CD4-positive, alpha-beta T cell treated with Interleukin-17A for 1 hour (primary cell): ENCODE results near the gene NFATC3.
A peak's percentile ranks its signal among the peaks of the same experiment; 100 is the strongest.

Source experiments
- DNase-seq: peaks from one replicate; pipeline ENCODE4 v3.0.0-alpha.2; 2020

The NFATC3 gene

DNA sequence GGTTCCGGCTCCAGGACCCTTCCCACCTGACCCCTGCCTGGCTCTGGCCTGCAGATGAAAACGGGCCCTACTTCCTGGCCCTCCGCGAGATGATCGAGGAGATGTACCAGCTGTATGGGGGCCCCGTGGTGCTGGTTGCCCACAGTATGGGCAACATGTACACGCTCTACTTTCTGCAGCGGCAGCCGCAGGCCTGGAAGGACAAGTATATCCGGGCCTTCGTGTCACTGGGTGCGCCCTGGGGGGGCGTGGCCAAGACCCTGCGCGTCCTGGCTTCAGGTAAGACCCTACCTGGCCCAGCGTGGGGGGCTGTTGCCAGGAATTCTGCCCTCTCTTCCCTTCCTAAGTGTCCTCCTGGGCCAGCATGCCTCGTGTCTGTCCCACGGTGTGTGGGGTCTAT is 170.5 kb downstream of the NFATC3 start:
- no peak for DNase-seq

DNA sequence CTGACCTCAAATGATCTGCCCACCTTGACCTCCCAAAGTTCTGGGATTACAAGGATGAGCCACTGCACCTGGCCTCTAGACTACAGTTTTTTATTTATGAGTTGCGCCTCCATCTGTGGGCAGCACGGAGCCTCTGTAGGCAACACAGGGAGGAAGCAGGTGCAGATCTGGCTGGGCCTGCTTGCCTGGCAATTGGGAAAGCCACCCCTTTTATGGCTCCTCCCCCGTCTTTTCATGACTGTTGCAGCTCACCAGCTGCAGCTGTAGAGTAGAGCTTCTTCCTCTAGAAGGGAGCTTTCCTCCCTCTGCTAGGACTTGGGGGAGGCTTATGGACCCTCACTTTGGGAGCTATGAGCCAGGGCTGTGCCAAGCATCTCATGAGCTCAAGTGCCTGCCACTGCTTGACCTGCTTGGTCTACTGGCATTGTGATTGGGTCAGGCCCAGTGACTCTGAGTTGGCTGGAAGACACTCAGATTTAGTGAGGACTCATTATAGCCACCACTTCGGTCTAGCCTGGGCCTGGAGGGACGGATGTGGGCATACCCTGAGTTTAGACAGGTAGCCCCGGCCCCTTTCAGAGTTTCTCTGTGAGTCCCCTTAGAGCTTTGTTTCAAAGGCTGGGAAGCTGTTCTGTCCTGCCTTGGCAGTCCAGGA is 172.2 kb downstream of the NFATC3 start:
- no peak for DNase-seq

DNA sequence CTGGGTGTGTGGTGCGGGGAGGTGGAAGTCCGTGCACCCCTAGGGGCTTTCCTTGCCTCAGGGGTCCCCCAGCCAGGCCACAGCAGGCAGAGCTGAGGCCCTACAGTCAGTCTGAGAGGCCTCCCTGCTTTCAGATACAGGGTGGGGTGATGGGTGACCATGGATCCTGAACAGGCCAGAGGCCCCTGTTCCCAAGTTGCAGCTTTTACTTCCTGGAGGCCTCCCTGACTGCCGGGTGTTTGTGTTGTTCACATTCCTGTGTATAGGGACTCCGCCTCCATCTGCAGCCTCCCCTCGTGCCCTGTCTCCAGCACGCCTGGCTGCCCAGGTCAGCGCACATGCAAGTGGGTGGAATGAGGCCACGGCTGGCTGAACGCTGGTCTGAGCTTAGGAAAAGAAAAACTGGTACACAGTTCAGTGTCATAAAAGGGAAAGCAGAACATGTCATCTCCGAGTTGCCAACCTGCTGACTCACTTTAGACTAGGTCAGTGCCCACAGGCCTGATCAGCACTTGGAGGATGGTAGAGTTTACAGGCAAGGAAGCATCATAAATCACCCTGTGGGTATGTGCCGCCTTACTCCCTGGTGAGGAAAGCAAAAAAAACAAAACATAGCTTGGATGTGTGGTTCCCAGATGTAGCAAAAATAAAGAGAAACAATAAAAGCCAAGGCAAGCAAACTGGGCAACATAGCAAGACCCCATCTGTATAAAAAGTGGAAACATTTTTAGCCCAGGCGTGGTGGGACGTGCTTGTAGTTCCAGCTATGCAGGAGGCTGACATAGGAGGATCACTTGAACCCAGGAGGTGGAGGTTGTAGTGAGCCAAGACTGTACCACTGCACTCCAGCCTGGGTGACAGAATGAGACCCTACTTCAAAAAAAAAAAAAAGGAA is 173.0 kb downstream of the NFATC3 start:
- no peak for DNase-seq

DNA sequence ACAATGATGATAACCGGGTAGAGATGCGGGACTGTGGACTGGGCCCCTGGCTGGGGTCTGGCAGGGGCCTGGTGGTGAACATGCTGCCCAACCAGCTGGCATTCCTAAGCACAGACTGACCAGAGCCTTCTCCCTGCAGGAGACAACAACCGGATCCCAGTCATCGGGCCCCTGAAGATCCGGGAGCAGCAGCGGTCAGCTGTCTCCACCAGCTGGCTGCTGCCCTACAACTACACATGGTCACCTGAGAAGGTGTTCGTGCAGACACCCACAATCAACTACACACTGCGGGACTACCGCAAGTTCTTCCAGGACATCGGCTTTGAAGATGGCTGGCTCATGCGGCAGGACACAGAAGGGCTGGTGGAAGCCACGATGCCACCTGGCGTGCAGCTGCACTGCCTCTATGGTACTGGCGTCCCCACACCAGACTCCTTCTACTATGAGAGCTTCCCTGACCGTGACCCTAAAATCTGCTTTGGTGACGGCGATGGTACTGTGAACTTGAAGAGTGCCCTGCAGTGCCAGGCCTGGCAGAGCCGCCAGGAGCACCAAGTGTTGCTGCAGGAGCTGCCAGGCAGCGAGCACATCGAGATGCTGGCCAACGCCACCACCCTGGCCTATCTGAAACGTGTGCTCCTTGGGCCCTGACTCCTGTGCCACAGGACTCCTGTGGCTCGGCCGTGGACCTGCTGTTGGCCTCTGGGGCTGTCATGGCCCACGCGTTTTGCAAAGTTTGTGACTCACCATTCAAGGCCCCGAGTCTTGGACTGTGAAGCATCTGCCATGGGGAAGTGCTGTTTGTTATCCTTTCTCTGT is 174.0 kb downstream of the NFATC3 start:
- no peak for DNase-seq

DNA sequence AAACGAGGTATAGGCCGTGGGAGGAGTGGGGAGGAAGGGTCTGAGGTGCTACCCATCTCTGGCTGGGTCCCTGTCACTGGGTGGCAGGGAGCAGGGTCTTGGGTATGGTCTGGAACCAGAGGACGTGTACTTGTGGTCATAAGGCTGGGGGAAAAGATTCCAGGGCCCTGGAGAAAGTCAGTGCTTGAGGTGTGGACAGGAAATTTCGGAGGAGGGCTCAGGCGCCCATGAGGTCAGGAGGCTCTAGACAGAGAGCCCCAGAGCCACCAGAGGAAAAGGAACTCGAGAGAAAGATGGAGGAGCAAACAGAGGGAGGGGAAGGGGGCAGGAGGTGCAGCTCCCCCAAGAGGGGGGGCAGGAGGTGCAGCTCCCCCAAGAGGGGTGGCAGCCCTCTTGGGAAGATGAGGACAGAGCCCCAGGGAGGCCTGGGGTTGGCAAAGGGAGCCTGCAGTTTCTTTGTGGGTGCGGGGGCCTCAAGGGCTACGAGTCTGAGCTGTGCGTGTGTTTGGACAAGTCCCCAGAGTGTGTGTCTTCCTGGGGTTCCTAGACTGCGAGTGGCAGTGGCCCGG is 178.5 kb downstream of the NFATC3 start:
- no peak for DNase-seq

DNA sequence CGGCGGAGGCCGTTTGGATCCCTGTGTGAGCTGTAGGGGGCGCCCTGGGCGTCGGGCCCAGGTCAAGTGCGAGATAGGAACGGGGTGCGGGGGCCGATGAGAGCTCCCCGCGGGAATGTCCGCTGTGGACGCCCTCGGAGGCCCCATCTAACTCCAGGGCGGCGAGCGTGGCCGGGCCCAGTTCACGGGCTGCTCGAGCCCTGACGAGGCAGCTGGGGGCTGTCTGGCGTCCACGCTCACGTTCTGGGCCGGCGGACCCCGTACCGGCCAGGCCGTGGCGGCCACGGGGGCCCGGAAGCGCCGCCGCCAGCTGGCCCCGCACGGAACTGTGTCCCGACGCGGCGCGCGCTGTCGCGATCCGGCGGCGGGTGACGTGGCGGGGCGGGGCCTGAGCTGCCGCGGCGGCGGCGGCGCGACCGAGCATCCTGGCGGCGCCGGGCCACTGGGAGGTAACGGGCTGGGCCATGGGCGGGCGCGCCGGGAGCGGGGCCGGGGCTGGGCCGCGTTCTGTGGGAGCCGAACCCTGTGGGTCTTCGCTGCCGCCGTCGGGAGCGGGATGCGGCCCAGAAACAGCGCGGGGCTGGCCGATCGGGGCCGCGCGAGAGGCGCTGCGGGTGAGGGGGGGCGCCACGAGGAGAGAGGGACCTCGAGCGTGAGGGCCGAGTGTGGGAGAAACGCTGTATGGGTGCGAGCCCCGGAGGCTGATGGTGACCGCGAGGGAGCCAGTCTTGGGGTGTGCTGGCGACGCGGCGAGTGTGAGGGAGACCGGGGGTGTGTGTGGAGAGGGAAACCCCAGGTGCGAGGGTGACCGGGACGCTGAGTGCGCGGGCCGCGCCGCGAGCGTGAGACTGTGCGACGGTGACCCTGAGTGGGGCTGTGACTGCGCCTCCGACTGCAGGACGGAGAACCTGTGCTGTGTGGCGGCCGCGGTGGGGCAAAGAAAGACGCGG is 179.2 kb downstream of the NFATC3 start, which contains the start of gene SLC7A6:
Gene SLC7A6, plus strand, starts transcription at position 399 of the 950 bp plus-strand sequence. CDS start 10,201 bp downstream, outside the sequence.
- peak; percentile 85 for DNase-seq

DNA sequence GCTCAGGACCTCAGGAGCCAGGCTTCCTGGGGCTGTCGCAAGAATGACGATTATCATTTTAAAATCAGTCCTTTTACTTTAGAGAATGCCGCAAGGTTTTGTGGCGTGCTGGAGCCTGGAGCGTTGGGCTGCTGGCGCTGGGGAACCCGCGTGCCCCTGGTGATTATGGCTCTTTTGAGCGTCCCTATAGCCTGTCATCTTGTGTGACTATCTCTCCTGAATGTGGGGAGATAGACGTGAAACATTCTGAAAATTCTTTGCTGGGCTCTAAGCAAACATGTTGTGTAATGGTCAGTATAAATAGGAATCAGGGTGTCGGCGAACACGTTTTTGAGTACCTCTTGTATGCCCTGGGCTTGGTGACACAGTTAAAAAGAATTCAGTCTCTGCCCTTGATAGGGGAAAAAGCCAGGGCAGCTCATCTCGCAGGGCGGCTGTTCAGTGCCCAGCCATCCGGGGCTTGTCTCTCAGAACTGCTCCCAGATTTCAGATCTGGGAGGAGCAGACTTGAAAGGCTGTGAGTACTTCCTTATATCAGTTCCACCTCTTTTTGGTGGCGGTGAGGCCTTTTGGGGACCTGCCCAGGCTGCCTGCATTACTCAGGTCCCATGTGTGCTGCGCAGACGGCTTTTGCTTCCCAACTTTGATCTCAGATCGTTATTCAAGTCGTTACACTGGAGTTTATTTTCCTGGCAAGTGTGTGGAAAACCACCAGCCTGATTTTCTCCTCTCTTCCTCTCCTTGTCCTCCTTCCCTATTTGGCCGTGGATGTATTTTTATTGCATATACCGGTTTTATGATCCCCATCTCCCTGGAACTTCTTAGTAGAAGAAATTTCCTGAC is 180.1 kb downstream of the NFATC3 start:
- peak; percentile 62 for DNase-seq

DNA sequence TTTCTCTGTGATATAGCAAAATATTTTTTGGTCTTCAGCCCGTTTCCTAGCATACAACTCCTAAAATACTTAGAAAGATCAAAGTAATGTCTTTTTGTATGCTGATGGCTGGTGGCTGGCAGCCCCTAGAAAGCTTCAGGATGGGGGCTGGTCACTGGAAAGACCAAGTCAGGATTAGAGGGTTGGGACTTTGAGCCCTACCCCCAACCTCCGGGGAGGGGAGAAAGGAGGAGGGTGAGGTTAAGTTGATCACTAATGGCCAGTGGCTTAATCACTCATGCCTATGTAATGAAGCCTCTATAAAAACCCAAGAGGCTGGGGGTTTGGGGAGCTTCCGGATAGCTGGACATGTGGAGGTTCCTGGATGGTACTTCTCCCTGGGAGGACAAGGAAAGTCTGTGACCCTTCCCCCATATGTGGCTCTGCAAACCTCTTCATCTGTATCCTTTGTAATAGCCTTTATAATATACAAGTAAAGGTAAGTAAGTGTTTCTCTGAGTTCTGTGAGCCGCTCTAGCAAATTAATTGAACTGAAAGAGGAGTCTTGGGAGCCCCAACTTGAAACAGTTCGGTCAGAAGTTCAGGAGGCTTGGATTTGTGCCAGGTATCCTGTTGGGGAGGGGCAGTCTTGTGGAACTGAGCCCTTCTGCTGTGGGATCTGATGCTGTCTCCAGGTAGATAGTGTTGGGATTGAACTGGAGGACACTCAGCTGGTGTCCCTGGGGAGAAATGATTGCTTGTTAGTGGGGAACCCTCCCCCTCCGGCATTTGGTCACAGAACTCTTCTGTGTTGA is 182.6 kb downstream of the NFATC3 start:
- DNase-seq = no peak

DNA sequence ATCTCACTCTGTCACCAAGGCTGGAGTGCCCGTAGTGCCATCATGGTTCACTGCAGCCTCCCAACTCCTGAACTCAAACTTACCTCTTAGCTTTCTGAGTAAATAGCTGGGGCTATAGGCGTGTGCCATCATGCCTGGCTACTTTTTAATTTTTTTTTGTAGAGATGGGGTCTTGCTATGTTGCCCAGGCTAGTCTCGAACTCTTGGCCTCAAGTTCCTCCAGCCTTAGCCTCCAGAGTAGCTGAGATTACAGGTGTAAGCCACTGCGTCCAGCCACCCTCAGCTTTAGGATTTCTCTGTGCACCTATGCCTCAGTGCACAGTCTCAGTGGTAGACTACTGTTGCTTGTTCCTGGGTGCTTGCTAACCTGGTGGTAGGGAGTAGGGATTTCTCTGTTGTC is 184.6 kb downstream of the NFATC3 start:
- DNase-seq = no peak

DNA sequence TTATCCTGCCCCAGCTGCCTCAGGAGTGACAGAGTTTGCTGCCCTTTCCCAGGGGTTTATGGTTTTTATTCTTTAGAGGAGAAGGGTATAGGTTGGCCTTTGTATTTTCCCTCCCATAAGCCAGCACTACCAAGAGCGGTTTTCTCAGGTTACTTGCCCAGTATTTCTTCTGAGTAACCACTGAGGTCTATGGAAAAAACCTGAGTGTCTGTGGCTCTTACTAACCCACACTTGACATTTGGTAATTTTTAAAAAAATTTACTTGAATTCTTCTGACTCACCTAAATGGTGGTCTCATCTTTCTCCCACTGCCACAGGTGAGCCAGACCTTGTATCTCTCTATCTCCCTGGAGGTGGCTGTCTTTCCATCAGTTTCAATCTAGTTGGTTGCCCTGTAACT is 185.2 kb downstream of the NFATC3 start:
- DNase-seq = peak; percentile 35

DNA sequence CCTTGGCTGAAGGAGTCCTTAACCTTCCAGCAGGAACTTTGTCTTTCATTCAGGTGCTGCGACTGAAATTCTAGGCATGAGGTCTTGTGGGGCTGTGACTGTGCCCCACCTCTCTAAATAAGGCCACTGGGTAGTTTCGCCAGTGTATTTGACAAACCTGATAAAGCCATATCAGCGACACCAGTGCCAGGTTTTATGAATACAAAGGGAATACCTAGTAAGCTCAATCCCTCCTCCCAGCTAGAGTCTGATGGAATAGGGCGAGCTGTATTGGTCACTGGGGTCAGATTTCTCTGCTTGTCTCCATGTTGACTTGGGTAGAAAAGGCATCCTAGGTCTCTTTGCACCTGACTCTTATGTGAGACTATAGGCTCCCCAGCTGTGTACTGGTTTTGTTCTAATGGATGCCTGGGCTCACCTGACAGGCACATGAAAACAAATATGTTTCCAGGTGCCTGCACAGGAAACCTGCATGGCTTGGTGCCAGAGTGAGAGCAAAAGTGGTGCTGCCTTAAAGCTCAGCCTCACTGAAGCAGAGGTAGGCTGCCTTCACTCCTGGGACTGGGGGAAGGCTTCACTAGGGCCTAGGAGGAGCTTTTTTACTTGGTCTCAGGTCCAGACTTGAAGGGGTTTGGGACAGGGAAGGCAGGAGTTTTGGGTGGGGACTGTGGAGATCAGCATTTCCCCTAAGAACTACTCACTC is 187.5 kb downstream of the NFATC3 start:
- DNase-seq = peak; percentile 68

DNA sequence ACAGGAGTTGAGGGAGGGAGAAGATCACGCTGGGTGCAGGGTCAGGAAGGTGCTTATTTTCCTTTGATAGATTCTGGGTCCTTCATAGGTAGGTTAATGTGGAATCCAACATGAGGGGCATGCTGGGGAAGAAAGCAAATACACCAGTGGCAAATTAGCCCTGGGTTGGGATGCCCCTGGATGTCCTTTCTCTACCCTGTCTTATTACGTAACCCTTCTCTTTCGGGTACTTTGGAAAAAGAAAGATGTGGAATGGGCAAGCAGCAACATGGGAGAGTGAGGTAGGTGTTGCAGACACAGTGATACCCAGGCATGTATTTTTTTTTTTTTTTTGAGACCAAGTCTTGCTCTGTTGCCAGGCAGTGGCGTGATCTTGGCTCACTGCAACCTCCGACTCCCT is 188.3 kb downstream of the NFATC3 start:
- no peak for DNase-seq

DNA sequence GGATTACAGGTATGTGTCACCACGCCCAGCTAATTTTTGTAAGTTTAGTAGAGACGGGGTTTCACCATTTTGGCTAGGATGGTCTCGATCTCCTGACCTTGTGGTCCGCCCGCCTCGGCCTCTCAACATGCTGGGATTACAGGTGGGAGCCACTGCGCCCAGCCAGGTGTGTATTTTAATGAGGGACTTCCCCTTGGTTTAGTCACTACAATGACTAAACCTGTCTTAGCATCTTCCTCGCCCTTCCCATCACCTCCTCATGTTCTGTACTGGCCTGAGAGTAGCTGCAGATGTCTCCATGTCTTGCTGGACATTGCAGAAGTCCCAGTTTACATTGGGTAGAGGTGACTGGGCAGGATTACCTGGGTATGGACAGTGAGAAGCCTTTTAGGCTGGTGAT is 188.7 kb downstream of the NFATC3 start:
- DNase-seq = no peak

DNA sequence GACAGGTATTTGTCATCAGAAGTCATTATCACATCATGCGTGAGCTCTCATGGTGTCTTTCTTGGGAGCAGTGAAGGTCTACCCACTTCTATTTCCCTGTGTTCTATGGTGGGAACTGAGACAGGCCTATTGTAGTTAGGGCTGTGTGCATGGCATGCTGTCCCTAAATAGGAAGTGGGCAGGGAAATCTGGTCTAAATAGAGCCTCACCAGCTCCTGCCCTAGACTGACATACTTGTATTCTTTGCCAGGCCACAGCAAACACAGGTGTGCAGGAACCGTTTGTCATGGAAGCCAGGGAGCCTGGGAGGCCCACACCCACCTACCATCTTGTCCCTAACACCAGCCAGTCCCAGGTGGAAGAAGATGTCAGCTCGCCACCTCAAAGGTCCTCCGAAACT is 189.3 kb downstream of the NFATC3 start:
- no peak for DNase-seq

DNA sequence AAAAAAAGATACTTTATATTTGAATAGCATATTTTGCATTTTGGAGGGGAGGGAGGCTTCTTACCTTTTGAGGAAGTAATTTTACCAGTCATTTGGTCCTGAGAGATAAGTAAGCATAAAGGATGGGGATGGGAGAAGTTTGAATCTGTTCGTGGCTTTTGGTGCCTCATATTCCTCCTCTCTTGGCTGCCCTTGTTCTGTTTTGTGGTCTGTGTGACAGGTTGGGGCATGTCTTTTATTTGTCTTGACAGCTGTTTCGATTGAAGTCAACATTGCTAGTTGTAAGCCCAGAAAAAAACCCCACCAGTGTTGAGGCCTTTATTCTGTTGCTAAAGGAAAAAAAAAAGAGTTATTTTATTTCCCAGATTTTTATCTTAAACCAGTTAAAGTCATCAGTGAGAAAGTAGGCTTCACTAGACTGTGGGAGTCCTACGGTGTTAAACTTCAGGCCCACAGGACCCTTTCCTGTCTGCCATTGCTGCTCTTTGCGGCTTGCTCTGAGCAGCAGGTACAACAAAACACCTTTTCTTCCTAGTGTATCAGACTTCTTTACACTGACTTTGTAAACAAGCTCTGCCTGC is 190.5 kb downstream of the NFATC3 start:
- DNase-seq = peak; percentile 73

DNA sequence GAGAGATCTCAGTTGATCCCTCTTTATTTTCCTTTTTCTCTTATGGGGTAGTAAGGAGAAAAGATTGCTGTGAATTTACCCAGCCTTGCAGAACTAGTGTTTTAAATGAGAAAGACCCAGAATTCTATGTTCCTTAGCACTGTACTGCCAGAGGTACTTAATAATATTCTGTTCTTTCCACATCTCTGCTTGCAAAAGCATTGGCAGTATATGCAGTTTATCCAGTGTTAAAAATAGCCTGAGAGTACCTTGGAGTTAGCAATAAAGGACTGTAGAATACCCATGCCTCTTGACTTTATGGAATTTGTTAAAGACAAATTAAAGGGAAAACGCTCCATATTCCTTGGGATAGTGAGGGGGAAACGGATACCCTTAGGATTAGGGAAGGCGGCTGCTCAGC is 191.1 kb downstream of the NFATC3 start:
- no peak for DNase-seq
